Right hindlimb (tissue), 1 donor: ENCODE data around the gene CPA3.

Experiments
- DNase-seq: peaks from one replicate; pipeline ENCODE4 v3.0.0-alpha.2; 2018

CPA3 gene

GRCh38 chr3:148924562-148924961 lies 59.5 kb downstream of the CPA3 start:
- DNase-seq, result no peak

- no peak for DNase-seq
Observed at GRCh38 chr3:148925845-148926244, 60.7 kb downstream of the CPA3 start.

- no peak for DNase-seq
Observed at GRCh38 chr3:148930752-148931151, 65.7 kb downstream of the CPA3 start.

GRCh38 chr3:148931574-148931973 lies 66.5 kb downstream of the CPA3 start:
- no peak for DNase-seq

GRCh38 chr3:148932972-148933371 lies 67.9 kb downstream of the CPA3 start:
- DNase-seq, result no peak

GRCh38 chr3:148937467-148938255 lies 72.6 kb downstream of the CPA3 start:
- no peak for DNase-seq

- no peak for DNase-seq
Observed at GRCh38 chr3:148938306-148938705, 73.2 kb downstream of the CPA3 start.

GRCh38 chr3:148938936-148939335 lies 73.8 kb downstream of the CPA3 start:
- DNase-seq, result no peak

- DNase-seq, result no peak
Observed at GRCh38 chr3:148940983-148941382, 75.9 kb downstream of the CPA3 start.

- no peak for DNase-seq
Observed at GRCh38 chr3:148943506-148944205, 78.6 kb downstream of the CPA3 start.

GRCh38 chr3:148945116-148945515 lies 80.0 kb downstream of the CPA3 start:
- no peak for DNase-seq
